GM12878 (cell line): ENCODE data around the gene ZSCAN25. TPM values are rescaled to one million over a fixed set of nuclear protein-coding genes. Genes with fewer than 3 reads are reported as not detected.

ENCODE experiments used
- ATAC-seq: fragments of 200-7000 bp; cut with Tn5 transposase; 3 replicates; pipeline ENCODE4 v1.9.1; 2020; ENCODE audit warnings: mild to moderate bottlenecking, moderate library complexity
- Bru-seq: library from RNA; stranded (reverse); fragments of 400-500 nt; gene quantifications from one replicate; lab custom pipeline; 2021; lab: Mats Ljungman, UMichigan
- BruChase-seq, 2 experiments: library from RNA; stranded (reverse); fragments of 400-500 nt; gene quantifications; one replicate each; lab custom pipeline; 2021; lab: Mats Ljungman, UMichigan
- BruUV-seq: library from RNA; stranded (reverse); fragments of 400-500 nt; replicated peaks from 2 replicates; lab custom pipeline; 2021; lab: Mats Ljungman, UMichigan
- CTCF ChIA-PET: fragments of 300-600 bp; sonication (Branson Sonifier 250); formaldehyde crosslinking; extraction: SDS; loops from one replicate; lab custom pipeline; 2021; ENCODE audit warnings: inconsistent platforms; lab: Yijun Ruan, JAX
- POLR2A ChIA-PET: fragments of 350-600 bp; formaldehyde crosslinking; extraction: SDS; loops from one replicate; lab custom pipeline; 2021; ENCODE audit warnings: inconsistent platforms; lab: Charles Lee
- RAD21 ChIA-PET: fragments of 300-600 bp; sonication (Branson Sonifier 250); formaldehyde crosslinking; loops from one replicate; lab custom pipeline; 2023; ENCODE audit warnings: antibody characterized with exemption; ENCODE audit not compliant: unreplicated experiment; lab: Charles Lee
- SMC1A ChIA-PET: fragments of 300-600 bp; sonication (Branson Sonifier 250); formaldehyde crosslinking; loops from one replicate; lab custom pipeline; 2023; ENCODE audit not compliant: unreplicated experiment, uncharacterized antibody; lab: Charles Lee
- DNase-seq: peaks from one replicate; pipeline ENCODE4 v3.0.0-alpha.2; 2011; ENCODE audit warnings: low read depth, low spot score
- FAIRE-seq: peaks from 3 replicates; lab custom pipeline; 2011; peaks lifted over from hg19 to GRCh38; lab: Jason Lieb, UNC
- H2AFZ ChIP-seq: 2 replicates; pipeline ENCODE4 v1.6.0; 2011; ENCODE audit warnings: low read depth, low read length, control low read depth; ENCODE audit not compliant: control insufficient read depth
- H3K27ac ChIP-seq: 2 replicates; pipeline ENCODE4 v1.5.1; 2011; ENCODE audit warnings: control low read depth; ENCODE audit not compliant: control insufficient read depth, insufficient read depth
- H3K27me3 ChIP-seq, 2 experiments: replicated peaks in 1 of 2; 2 replicates each; pipeline versions ENCODE4 v1.6.0 to v1.6.1; 2011; ENCODE audit warnings: low read length in 1 of 2; ENCODE audit not compliant: control insufficient read depth in 2 of 2, insufficient read depth in 2 of 2
- H3K36me3 ChIP-seq, 2 experiments: 2 replicates each; pipeline ENCODE4 v1.5.1; 2011; ENCODE audit warnings: low read length in 1 of 2; ENCODE audit not compliant: control insufficient read depth in 2 of 2, insufficient read depth in 2 of 2
- H3K4me1 ChIP-seq: 2 replicates; pipeline ENCODE4 v1.6.1; 2011; ENCODE audit warnings: mild to moderate bottlenecking, low read length, moderate library complexity, mixed read lengths; ENCODE audit not compliant: control insufficient read depth, insufficient read depth
- H3K4me2 ChIP-seq: 2 replicates; pipeline ENCODE4 v1.6.0; 2011; ENCODE audit warnings: control low read depth; ENCODE audit not compliant: control insufficient read depth, insufficient read depth
- H3K4me3 ChIP-seq: fragments of 200-600 bp; sonication (generic); 2 replicates; pipeline ENCODE4 v1.5.1; 2016
- H3K79me2 ChIP-seq: 2 replicates; pipeline ENCODE4 v1.6.0; 2011; ENCODE audit warnings: low read length; ENCODE audit not compliant: control insufficient read depth, insufficient read depth
- H3K9ac ChIP-seq: 2 replicates; pipeline ENCODE4 v1.8.0; 2011; ENCODE audit warnings: low read length, control low read depth, mixed read lengths; ENCODE audit not compliant: control insufficient read depth, insufficient read depth
- H3K9me3 ChIP-seq: replicated peaks from 3 replicates; pipeline ENCODE4 v1.5.1; 2011; ENCODE audit warnings: mild to moderate bottlenecking, low read length; ENCODE audit not compliant: control insufficient read depth, insufficient read depth
- H4K20me1 ChIP-seq: 2 replicates; pipeline ENCODE4 v1.6.0; 2011; ENCODE audit not compliant: control insufficient read depth, insufficient read depth
- CEBPZ ChIP-seq: fragments of 150-350 bp; IDR thresholded peaks from 2 replicates; pipeline ENCODE4 v1.6.1; 2016; ENCODE audit warnings: low read depth, low read length
- CHD4 ChIP-seq: fragments of 200-600 bp; sonication (generic); IDR thresholded peaks from 2 replicates; pipeline ENCODE4 v1.6.1; 2016; ENCODE audit warnings: mild to moderate bottlenecking
- HDAC6 ChIP-seq: fragments of 200-600 bp; sonication (generic); IDR thresholded peaks from one replicate; pipeline ENCODE4 v1.8.0; 2017; ENCODE audit warnings: antibody characterized with exemption; ENCODE audit not compliant: unreplicated experiment
- MAX ChIP-seq: IDR thresholded peaks from 2 replicates; pipeline ENCODE4 v1.6.1; 2012; ENCODE audit warnings: low read depth, low read length, improper control_type of control experiment
- NFYB ChIP-seq: IDR thresholded peaks from 2 replicates; pipeline ENCODE4 v1.6.1; 2011; ENCODE audit warnings: low read depth, mild to moderate bottlenecking, low read length, improper control_type of control experiment, moderate library complexity; ENCODE audit not compliant: insufficient read depth
- POLR2A ChIP-seq: IDR thresholded peaks from 2 replicates; pipeline ENCODE4 v1.6.1; 2011; ENCODE audit warnings: low read depth, mild to moderate bottlenecking, low read length
- SPI1 ChIP-seq: IDR thresholded peaks from 2 replicates; pipeline ENCODE4 v1.6.1; 2011; ENCODE audit warnings: low read depth, mild to moderate bottlenecking, low read length, moderate library complexity, borderline replicate concordance; ENCODE audit not compliant: insufficient read depth
- SREBF2 ChIP-seq: IDR thresholded peaks from 2 replicates; pipeline ENCODE4 v1.6.1; 2012; ENCODE audit warnings: mild to moderate bottlenecking, low read length
- WGBS: methylation state at CpG from one replicate; pipeline ENCODE4 v1.1.6; 2016; ENCODE audit warnings: low lambda C conversion rate; ENCODE audit not compliant: insufficient replicate concordance, insufficient coverage; ENCODE audit errors: missing lambda C conversion rate; 5-methylcytosine and 5-hydroxymethylcytosine counted together
- in situ Hi-C: fragments of 300-500 bp; cut with MboI; formaldehyde crosslinking; loops from 9 replicates; pipeline ENCODE4 v1.14.3; 2018; ENCODE audit warnings: mixed read lengths
- intact Hi-C: fragments of 100-400 bp; cut with micrococcal nuclease; formaldehyde crosslinking; loops from one replicate; pipeline ENCODE4 v1.14.2; 2022; ENCODE audit not compliant: unreplicated experiment
- long read RNA-seq, 2 experiments: library from polyadenylated mRNA; unstranded; transcript quantifications; one replicate each; pipeline ENCODE4 v2.0.0, GENCODE V29; 2019 to 2020
- polyA minus RNA-seq, 3 experiments: library from RNA; depleted of rRNA, polyadenylated mRNA; stranded (reverse); fragments of >200 nt; gene quantifications; 2 replicates each; pipeline ENCODE4 v1.2.3, GENCODE V29; 2011
- polyA plus RNA-seq, 11 experiments: library from polyadenylated mRNA; depleted of rRNA in 4 of 11; unstranded in 6 of 11; stranded (reverse) in 5 of 11; fragments of >200 nt; fragmentation: Nextera tagmentation in 4 of 11; fragmentation: Illumina TruSeq in 1 of 11; extraction: Ambion mirVana in 4 of 11; extraction: Trizol in 1 of 11; gene quantifications; 1 replicate in 1 of 11; 2 replicates in 10 of 11; pipeline versions ENCODE4 v1.2.1 to v1.2.3, GENCODE V29; 2011 to 2016; ENCODE audit warnings: inconsistent platforms in 2 of 11, missing spikeins in 2 of 11, low read depth in 1 of 11
- total RNA-seq, 4 experiments: library from RNA; depleted of rRNA in 3 of 4; stranded (reverse); fragments of >200 nt in 3 of 4; fragmentation: Illumina TruSeq in 1 of 4; extraction: Trizol in 1 of 4; gene quantifications; 2 replicates each; pipeline versions ENCODE4 v1.2.1 to v1.2.3, GENCODE V29; 2013 to 2021
- TF ChIP-seq, protein P1 (sequence below): IDR thresholded peaks from 2 replicates; pipeline ENCODE4 v1.6.1; 2011; ENCODE audit warnings: low read depth, mild to moderate bottlenecking, low read length, moderate library complexity, borderline replicate concordance; ENCODE audit errors: extremely low read depth
- TF ChIP-seq, protein P2 (sequence below): fragments of 450-650 bp; IDR thresholded peaks from 2 replicates; pipeline ENCODE4 v1.6.1; 2016; ENCODE audit warnings: mild to moderate bottlenecking

The ZSCAN25 gene
- total RNA-seq (2013; cell fraction: nucleolus; rRNA removed): 50.8 and 54.7 TPM in 2 replicates
- total RNA-seq (2014; rRNA removed) (11.1 and 11.4 TPM in 2 replicates), total RNA-seq (2014; rRNA removed; fragmentation: Illumina TruSeq; extraction: Trizol) (8.0 and 8.3 TPM in 2 replicates), total RNA-seq (2021) (11.4 and 14.5 TPM in 2 replicates), polyA plus RNA-seq (2011; rRNA removed) (14.9 and 15.6 TPM in 2 replicates), polyA plus RNA-seq (2014; fragmentation: Illumina TruSeq; extraction: Trizol) (4.7 and 6.4 TPM in 2 replicates), polyA plus RNA-seq (2014; fragmentation: Nextera tagmentation; extraction: Ambion mirVana) (under 1 TPM; 0.79 to 0.98 TPM), polyA plus RNA-seq (2014; rRNA removed) (8.8 and 9.5 TPM in 2 replicates), polyA plus RNA-seq (2016; fragmentation: Nextera tagmentation; extraction: Ambion mirVana) (10 to 100 TPM in 1 of 2 experiments, 1 to 10 TPM in 1; 9.8 to 10.1 TPM), polyA minus RNA-seq (2011; rRNA and poly(A)+ RNA removed) (36.6 and 51.0 TPM in 2 replicates), Bru-seq, nascent RNA (percentile 87 among the genes with signal in this experiment), BruChase-seq, experiment 1, labeled RNA remaining after a 6-hour chase (percentile 81 among the genes with signal in this experiment), BruChase-seq, experiment 2, labeled RNA remaining after a 2-hour chase (percentile 86 among the genes with signal in this experiment)
- 4.1 TPM for polyA plus RNA-seq (2011; ENCODE audit: low read depth)
- 14.0 and 15.4 TPM in 2 replicates for polyA plus RNA-seq (2011; cell fraction: cytosol; rRNA removed)
- polyA plus RNA-seq (2011; cell fraction: nucleus; rRNA removed): 22.0 and 25.2 TPM in 2 replicates
- 5.0 and 6.6 TPM in 2 replicates for polyA plus RNA-seq (2012)
- 5.3 and 6.4 TPM in 2 replicates for polyA minus RNA-seq (2011; cell fraction: cytosol; rRNA and poly(A)+ RNA removed)
- polyA minus RNA-seq (2011; cell fraction: nucleus; rRNA and poly(A)+ RNA removed): 29.3 and 56.6 TPM in 2 replicates
- long read RNA-seq, experiment 1, full-length matches to known transcripts: 1 of 5 reads
- long read RNA-seq, experiment 1, partial matches to known transcripts: 0 of 5 reads
- long read RNA-seq, experiment 1, other reads (novel, unspliced or antisense): 4 of 5 reads
- long read RNA-seq, experiment 2, partial matches to known transcripts: 6 of 26 reads
- long read RNA-seq, experiment 2, other reads (novel, unspliced or antisense): 20 of 26 reads

- DNase-seq: peak; percentile 81
- Histone ChIP-seq H3K4me3 (peak within 1 kb of the TSS; percentile 88), H2AFZ (peak within 1 kb of the TSS; percentile 100), H3K4me1 (peaks cover 2% of the 10 kb centered on the region; the same call in 1 of the 2 replicates), H3K36me3 (peaks cover 6 to 29% of the 10 kb centered on the region in 2 experiments), H3K79me2 (peaks cover 18% of the 10 kb centered on the region), H3K9ac (peak within 1 kb of the TSS; percentile 97), H3K9me3 (peaks cover 2% of the 10 kb centered on the region; the same call in 1 of the 3 replicates), H3K4me2 (peak within 1 kb of the TSS; percentile 89), H3K27me3 (no peaks in the 10 kb centered on the region), H3K27ac (peak within 1 kb of the TSS; percentile 89), H4K20me1 (no peaks in the 10 kb centered on the region)
- SMC1A ChIA-PET: interaction anchor here (1.1 to 2.0 kb wide), 3 partner anchors 56 to 91 kb away, joined by 3 to 4 read pairs (median 3); partner anchors contain the start of gene ZNF655
- CTCF ChIA-PET: interaction anchor here (0.6 to 1.8 kb wide), 7 partner anchors 15 to 290 kb away, joined by 3 to 7 read pairs (median 4); partner anchors contain the start of gene ZNF655
- 2% methylated on average over 59 of the region's 60 CpGs for WGBS
- in situ Hi-C loops (no loop called here), intact Hi-C loops (loop anchor here (1.0 to 10.0 kb wide), 2 partner anchors 112 to 152 kb away; partner anchors contain the start of genes ATP5MF and ZKSCAN5)
- peak; percentile 93 for FAIRE-seq
- TSS peak; percentile 77 for BruUV-seq
- RAD21 ChIA-PET: interaction anchor here (1.5 to 1.9 kb wide), 2 partner anchors 58 to 297 kb away, joined by 4 to 5 read pairs; partner anchors contain the start of gene ZNF655
- ATAC-seq: peak; percentile 97
- POLR2A ChIA-PET: interaction anchor here (1.2 to 1.9 kb wide), 3 partner anchors 58 to 112 kb away, joined by 3 to 8 read pairs (median 6); partner anchors contain the start of genes FAM200A, ZKSCAN5 and ZNF655
- TF ChIP-seq POLR2A: peak; percentile 96
- TF ChIP-seq, protein P1, sequence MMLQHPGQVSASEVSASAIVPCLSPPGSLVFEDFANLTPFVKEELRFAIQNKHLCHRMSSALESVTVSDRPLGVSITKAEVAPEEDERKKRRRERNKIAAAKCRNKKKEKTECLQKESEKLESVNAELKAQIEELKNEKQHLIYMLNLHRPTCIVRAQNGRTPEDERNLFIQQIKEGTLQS: no peak
- no peak for TF ChIP-seq HDAC6
- TF ChIP-seq, protein P2, sequence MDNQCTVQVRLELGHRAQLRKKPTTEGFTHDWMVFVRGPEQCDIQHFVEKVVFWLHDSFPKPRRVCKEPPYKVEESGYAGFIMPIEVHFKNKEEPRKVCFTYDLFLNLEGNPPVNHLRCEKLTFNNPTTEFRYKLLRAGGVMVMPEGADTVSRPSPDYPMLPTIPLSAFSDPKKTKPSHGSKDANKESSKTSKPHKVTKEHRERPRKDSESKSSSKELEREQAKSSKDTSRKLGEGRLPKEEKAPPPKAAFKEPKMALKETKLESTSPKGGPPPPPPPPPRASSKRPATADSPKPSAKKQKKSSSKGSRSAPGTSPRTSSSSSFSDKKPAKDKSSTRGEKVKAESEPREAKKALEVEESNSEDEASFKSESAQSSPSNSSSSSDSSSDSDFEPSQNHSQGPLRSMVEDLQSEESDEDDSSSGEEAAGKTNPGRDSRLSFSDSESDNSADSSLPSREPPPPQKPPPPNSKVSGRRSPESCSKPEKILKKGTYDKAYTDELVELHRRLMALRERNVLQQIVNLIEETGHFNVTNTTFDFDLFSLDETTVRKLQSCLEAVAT: 0 out of 2 replicates have a peak, but pooled peaks have one; percentile 38
- TF ChIP-seq SREBF2: peak; percentile 46; the same call in 1 of the 2 replicates
- no peak for TF ChIP-seq SPI1
- peak; percentile 88; the same call in 1 of the 2 replicates for TF ChIP-seq CHD4
- no peak for TF ChIP-seq CEBPZ
- no peak for TF ChIP-seq NFYB
- TF ChIP-seq MAX: 0 out of 2 replicates have a peak, but pooled peaks have one; percentile 47
Observed at GRCh38 chr7:99616359-99617191, at the start of gene ZSCAN25. ZSCAN25 (plus strand) TSS chr7:99616946; CDS start chr7:99619607, 2,661 bp downstream.
